GM12864 (cell line): Measurements from ENCODE around the gene DARS1.

Source experiments
- DNase-seq: peaks from one replicate; pipeline ENCODE4 v3.0.0-alpha.2; 2011; ENCODE audit warnings: low read depth
- H3K4me3 ChIP-seq: 2 replicates; pipeline ENCODE4 v1.5.1; 2011; ENCODE audit warnings: mild to moderate bottlenecking, low read depth, low read length, control low read depth
- CTCF ChIP-seq: IDR thresholded peaks from 2 replicates; pipeline ENCODE4 v1.5.1; 2011; ENCODE audit warnings: low read depth, mild to moderate bottlenecking, moderate library complexity, low read length, control low read depth, inconsistent platforms; ENCODE audit errors: missing control alignments

Gene DARS1

GRCh38 chr2:135987441-135987840, 2.0 kb upstream of the DARS1 start:
- DNase-seq = no peak
- TF ChIP-seq CTCF = no peak
- H3K4me3 ChIP-seq = no peak overlapping the region

- TF ChIP-seq CTCF = no peak
- peak overlapping the region; percentile 89; the same call in 1 of the 2 replicates for H3K4me3 ChIP-seq
- DNase-seq = no peak
These were observed 1.1 kb upstream of the DARS1 start for GRCh38 chr2:135986507-135986906.

- DNase-seq = peak; percentile 53
- peak overlapping the region; percentile 89 for H3K4me3 ChIP-seq
- TF ChIP-seq CTCF = no peak
These were observed 484 bp upstream of the DARS1 start for GRCh38 chr2:135985826-135986393.

- TF ChIP-seq CTCF = no peak
- H3K4me3 ChIP-seq = peak overlapping the region; percentile 89
- DNase-seq = no peak
These were observed 1.0 kb downstream of the DARS1 start for GRCh38 chr2:135984199-135985017.

- TF ChIP-seq CTCF = no peak
- no peak for DNase-seq
- H3K4me3 ChIP-seq = no peak overlapping the region
These were observed 4.9 kb downstream of the DARS1 start for GRCh38 chr2:135980434-135981079.

GRCh38 chr2:135975702-135976101, 9.7 kb downstream of the DARS1 start:
- no peak overlapping the region for H3K4me3 ChIP-seq
- no peak for DNase-seq
- no peak for TF ChIP-seq CTCF

- H3K4me3 ChIP-seq = no peak overlapping the region
- no peak for TF ChIP-seq CTCF
- DNase-seq = no peak
These were observed 11.4 kb downstream of the DARS1 start for GRCh38 chr2:135974036-135974435.
